ENCODE results near the gene NUDT8.
"Not testable (repeated sequence)": the region's sequence is repeated elsewhere in the genome, so short reads cannot be mapped to it uniquely, and the experiment has no call there.

Gene NUDT8

DNA sequence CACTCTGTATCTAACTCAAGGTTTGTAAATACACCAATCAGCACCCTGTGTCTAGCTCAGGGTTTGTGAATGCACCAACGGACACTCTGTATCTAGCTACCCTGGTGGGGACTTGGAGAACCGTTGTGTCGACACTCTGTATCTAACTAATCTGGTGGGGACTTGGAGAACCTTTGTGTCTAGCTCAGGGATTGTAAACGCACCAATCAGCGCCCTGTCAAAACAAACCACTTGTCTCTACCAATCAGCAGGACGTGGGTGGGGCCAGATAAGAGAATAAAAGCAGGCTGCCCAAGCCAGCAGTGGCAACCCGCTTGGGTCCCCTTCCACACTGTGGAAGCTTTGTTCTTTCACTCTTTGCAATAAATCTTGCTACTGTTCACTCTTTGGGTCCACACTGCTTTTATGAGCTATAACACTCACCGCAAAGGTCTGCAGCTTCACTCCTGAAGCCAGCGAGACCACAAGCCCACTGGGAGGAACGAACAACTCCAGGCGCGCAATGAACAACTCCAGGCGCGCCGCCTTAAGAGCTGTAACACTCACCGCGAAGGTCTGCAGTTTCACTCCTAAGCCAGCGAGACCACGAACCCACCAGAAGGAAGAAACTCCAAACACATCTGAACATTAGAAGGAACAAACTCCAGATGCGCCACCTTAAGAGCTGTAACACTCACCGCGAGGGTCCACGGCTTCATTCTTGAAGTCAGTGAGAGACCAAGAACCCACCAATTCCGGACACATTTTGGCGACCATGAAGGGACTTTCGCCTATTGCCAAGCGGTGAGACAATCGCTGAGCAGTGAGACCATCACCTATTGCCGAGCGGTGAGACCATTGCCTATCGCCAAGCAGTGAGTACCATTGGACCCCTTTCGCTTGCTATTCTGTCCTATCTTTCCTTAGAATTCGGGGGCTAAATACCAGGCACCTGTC is 9.8 kb downstream of the NUDT8 start:
- H3K4me3 ChIP-seq (ENCODE audit: low read depth, low read length) = not testable (repeated sequence)

DNA sequence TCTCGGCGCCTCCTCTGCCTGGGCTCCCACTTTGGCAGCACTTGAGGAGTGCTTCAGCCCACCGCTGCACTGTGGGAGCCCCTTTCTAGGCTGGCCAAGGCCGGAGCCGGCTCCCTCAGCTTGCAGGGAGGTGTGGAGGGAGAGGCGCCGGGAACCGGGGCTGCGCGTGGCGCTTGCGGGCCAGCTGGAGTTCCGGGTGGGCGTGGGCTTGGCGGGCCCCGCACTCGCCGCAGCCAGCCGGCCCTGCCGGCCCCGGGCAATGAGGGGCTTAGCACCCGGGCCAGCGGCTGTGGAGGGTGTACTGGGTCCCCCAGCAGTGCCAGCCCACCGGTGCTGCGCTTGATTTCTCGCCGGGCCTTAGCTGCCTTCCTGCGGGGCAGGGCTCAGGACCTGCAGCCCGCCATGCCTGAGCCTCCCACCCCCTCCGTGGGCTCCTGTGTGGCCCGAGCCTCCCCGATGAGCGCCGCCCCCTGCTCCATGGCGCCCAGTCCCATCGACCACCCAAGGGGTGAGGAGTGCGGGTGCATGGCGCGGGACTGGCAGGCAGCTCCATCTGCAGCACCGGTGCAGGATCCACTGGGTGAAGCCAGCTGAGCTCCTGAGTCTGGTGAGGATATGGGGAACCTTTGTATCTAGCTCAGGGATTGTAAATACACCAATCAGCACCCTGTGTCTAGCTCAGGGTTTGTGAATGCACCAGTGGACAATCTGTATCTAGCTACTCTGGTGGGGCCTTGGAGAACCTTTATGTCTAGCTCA is 10.7 kb downstream of the NUDT8 start:
- not testable (repeated sequence) for H3K4me1 ChIP-seq; H3K4me2 ChIP-seq (ENCODE audit: low read length); H3K9me3 ChIP-seq (ENCODE audit: control insufficient read depth, low read length); H2AFZ ChIP-seq; H3K27ac ChIP-seq; H3K36me3 ChIP-seq (ENCODE audit: control insufficient read depth, insufficient read depth, low read length); H3K9ac ChIP-seq; H3K27me3 ChIP-seq (ENCODE audit: control insufficient read depth, insufficient read depth, low read length); H3K79me2 ChIP-seq; H3K4me3 ChIP-seq (ENCODE audit: low read depth, low read length)

More for the DNA sequence above, 9.8 kb downstream of the NUDT8 start:
- H3K27ac ChIP-seq; H3K4me1 ChIP-seq; H3K9me3 ChIP-seq (ENCODE audit: control insufficient read depth, low read length); H2AFZ ChIP-seq; H3K4me2 ChIP-seq (ENCODE audit: low read length); H3K9ac ChIP-seq; H3K27me3 ChIP-seq (ENCODE audit: control insufficient read depth, insufficient read depth, low read length); H3K36me3 ChIP-seq (ENCODE audit: control insufficient read depth, insufficient read depth, low read length); H3K79me2 ChIP-seq: not testable (repeated sequence)

DNA sequence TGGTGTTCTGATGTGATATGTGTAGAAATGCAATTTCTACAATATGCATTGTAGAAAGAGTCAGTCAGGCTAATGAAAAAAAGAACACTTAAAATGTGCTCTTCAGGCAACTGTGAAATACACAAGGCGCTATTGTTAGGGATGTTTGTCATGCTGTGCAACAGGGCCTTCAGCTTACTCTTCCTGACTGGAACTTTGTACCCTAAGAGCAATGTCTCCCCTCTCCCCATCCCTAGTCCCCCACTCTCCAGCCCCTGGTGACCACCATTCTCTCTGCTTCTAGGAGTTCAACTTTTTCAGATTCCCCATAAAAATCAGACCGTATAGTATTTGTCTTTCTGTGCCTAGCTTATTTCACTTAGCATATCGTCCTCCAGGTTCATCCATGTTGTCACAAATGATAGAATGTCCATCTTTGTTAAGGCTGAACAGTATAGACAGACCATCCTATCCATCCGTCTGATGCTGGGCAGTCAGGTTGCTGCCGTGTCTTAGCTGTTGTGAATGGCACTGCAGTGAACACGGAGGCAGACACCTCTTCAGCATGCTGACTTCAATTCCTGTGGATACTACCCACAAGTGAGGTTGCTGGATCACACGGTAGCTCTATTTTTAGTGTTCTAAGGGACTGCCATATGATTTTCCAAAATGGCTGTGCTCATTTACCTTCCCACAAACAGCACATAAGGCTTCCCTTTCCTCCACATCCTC is 12.3 kb downstream of the NUDT8 start:
- Histone ChIP-seq H3K4me3 (ENCODE audit: low read depth, low read length) (no peak overlapping the region), H3K79me2 (no peaks in the 10 kb centered on the region), H3K27ac (no peak overlapping the region), H3K27me3 (ENCODE audit: control insufficient read depth, insufficient read depth, low read length) (no peaks in the 10 kb centered on the region), H3K36me3 (ENCODE audit: control insufficient read depth, insufficient read depth, low read length) (no peaks in the 10 kb centered on the region), H2AFZ (no peak overlapping the region), H3K4me2 (ENCODE audit: low read length) (no peak overlapping the region), H3K9ac (no peak overlapping the region), H3K9me3 (ENCODE audit: control insufficient read depth, low read length) (no peaks in the 10 kb centered on the region), H3K4me1 (peaks cover 5% of the 10 kb centered on the region)
- TF ChIP-seq, protein P1, sequence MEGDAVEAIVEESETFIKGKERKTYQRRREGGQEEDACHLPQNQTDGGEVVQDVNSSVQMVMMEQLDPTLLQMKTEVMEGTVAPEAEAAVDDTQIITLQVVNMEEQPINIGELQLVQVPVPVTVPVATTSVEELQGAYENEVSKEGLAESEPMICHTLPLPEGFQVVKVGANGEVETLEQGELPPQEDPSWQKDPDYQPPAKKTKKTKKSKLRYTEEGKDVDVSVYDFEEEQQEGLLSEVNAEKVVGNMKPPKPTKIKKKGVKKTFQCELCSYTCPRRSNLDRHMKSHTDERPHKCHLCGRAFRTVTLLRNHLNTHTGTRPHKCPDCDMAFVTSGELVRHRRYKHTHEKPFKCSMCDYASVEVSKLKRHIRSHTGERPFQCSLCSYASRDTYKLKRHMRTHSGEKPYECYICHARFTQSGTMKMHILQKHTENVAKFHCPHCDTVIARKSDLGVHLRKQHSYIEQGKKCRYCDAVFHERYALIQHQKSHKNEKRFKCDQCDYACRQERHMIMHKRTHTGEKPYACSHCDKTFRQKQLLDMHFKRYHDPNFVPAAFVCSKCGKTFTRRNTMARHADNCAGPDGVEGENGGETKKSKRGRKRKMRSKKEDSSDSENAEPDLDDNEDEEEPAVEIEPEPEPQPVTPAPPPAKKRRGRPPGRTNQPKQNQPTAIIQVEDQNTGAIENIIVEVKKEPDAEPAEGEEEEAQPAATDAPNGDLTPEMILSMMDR (IDR thresholded peaks at IDR 0.05) = no peak

DNA sequence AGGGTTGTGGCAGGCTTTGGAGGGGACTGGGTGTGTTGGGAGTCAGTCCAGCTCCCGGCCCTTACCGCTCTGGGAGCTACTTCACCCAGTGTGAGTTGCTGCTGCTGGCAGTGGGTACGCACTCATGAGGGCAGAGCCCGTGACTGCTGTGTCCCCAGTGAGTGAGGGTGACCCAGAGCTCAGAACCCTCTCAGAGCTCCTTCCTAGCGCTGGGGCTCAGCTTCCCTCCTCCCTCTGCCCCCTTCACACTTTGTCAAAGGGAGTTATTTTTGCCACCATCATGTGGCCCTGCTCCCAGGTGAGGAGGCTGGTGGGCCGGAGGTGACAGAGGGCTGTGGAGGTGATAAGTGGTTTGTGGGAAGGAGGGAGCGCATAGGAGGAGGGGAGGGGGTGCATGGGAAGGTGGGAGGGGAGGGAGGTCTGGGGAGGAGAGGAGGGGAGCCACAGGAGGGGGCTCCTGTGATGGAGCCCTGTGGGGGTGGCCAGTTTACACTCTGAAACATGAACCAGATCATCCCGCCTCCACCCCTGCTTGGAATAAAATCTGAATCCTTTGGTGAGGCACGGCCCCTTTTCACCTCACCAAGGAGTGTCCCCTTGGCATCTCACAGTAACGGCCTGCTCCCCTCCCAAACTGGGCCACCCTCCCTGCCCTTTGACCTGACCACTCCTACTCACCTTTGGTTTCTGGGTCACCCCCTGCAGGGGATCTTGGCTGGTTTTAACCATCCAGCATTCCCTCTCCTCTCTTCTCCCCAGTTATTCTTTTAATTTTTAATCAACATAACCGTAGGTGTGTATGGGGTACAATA is 13.1 kb downstream of the NUDT8 start:
- Histone ChIP-seq H3K79me2 (no peaks in the 10 kb centered on the region), H2AFZ (no peak overlapping the region), H3K4me3 (ENCODE audit: low read depth, low read length) (no peak overlapping the region), H3K36me3 (ENCODE audit: control insufficient read depth, insufficient read depth, low read length) (no peaks in the 10 kb centered on the region), H3K9ac (no peak overlapping the region), H3K4me1 (peaks cover 5% of the 10 kb centered on the region), H3K9me3 (ENCODE audit: control insufficient read depth, low read length) (no peaks in the 10 kb centered on the region), H3K27ac (no peak overlapping the region), H3K4me2 (ENCODE audit: low read length) (no peak overlapping the region), H3K27me3 (ENCODE audit: control insufficient read depth, insufficient read depth, low read length) (no peaks in the 10 kb centered on the region)
- TF ChIP-seq, protein P1 (IDR thresholded peaks at IDR 0.05) = no peak

DNA sequence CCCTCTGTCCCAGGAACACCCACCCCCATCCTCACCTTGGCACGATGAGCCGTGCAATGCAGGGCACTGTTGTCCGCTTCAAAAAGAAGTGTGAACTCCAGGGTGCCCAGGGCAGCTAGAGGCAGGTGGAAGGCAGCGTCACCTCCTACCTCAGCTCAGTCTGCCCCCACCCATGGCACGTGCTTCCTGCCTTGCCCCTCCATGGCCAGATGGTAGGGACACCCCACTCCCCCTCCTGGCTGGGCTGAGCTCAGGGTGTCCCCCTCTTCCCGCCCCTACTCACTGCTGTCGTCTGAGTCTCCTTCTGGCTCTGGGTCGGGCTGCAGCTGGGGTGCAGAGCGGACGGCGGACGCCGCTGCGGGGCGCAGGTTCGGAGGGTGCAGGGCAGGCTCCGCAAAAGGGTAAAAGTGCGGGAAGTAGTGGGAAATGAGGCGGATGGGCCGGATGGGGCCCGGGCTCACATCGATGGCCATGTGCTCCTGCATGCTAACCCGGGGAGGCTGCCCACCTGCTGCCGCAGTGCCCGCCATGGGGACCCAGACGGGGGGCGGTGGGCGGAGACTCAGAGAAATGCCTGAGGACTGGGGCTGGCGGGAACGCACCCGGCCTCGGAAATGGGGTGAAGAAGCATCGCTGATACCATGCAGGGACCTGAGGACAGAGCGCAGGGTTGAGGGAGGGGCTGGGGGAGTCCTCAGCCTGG is 13.9 kb downstream of the NUDT8 start:
- Histone ChIP-seq H3K27me3 (ENCODE audit: control insufficient read depth, insufficient read depth, low read length) (no peaks in the 10 kb centered on the region), H3K79me2 (no peaks in the 10 kb centered on the region), H3K9me3 (ENCODE audit: control insufficient read depth, low read length) (no peaks in the 10 kb centered on the region), H3K9ac (no peak overlapping the region), H3K36me3 (ENCODE audit: control insufficient read depth, insufficient read depth, low read length) (no peaks in the 10 kb centered on the region), H3K27ac (no peak overlapping the region), H3K4me3 (ENCODE audit: low read depth, low read length) (no peak overlapping the region), H3K4me2 (ENCODE audit: low read length) (no peak overlapping the region), H2AFZ (no peak overlapping the region), H3K4me1 (peaks cover 5% of the 10 kb centered on the region)
- TF ChIP-seq, protein P1 (IDR thresholded peaks at IDR 0.05) = no peak
